ENCODE data around the gene ECT2.
"Not testable (repeated sequence)": the region's sequence is repeated elsewhere in the genome, so short reads cannot be mapped to it uniquely, and the experiment has no call there.

The ECT2 gene

GRCh38 chr3:172815857-172816256, 65.3 kb downstream of the ECT2 start:
- DNase-seq = no peak

- DNase-seq = no peak
These were observed 65.8 kb downstream of the ECT2 start for GRCh38 chr3:172816281-172816680.

- no peak for DNase-seq
These were observed 66.4 kb downstream of the ECT2 start for GRCh38 chr3:172816968-172817367.

- no peak for DNase-seq
These were observed 70.0 kb downstream of the ECT2 start for GRCh38 chr3:172820492-172820891.

GRCh38 chr3:172824229-172824628, 73.7 kb downstream of the ECT2 start:
- DNase-seq = no peak

GRCh38 chr3:172827231-172827630, 76.7 kb downstream of the ECT2 start:
- not testable (repeated sequence) for DNase-seq

- no peak for DNase-seq
These were observed 82.5 kb downstream of the ECT2 start for GRCh38 chr3:172832983-172833382.

GRCh38 chr3:172836390-172836997, 86.0 kb downstream of the ECT2 start:
- no peak for DNase-seq

GRCh38 chr3:172839679-172840078, 89.2 kb downstream of the ECT2 start:
- DNase-seq = no peak

GRCh38 chr3:172840463-172840862, 89.9 kb downstream of the ECT2 start:
- DNase-seq = no peak

GRCh38 chr3:172840913-172841312, 90.4 kb downstream of the ECT2 start:
- no peak for DNase-seq

GRCh38 chr3:172844428-172844827, 93.9 kb downstream of the ECT2 start:
- no peak for DNase-seq

- DNase-seq = no peak
These were observed 95.6 kb downstream of the ECT2 start for GRCh38 chr3:172846103-172846561.

- no peak for DNase-seq
These were observed 96.2 kb downstream of the ECT2 start for GRCh38 chr3:172846706-172847105.

- no peak for DNase-seq
These were observed 96.8 kb downstream of the ECT2 start for GRCh38 chr3:172847292-172847691.

GRCh38 chr3:172848910-172849309, 98.4 kb downstream of the ECT2 start:
- no peak for DNase-seq

- DNase-seq = no peak
These were observed 102.5 kb downstream of the ECT2 start for GRCh38 chr3:172853005-172853404.

- no peak for DNase-seq
These were observed 103.6 kb downstream of the ECT2 start for GRCh38 chr3:172853921-172854666.

- no peak for DNase-seq
These were observed 104.5 kb downstream of the ECT2 start for GRCh38 chr3:172855037-172855436.

- no peak for DNase-seq
These were observed 106.5 kb downstream of the ECT2 start for GRCh38 chr3:172856795-172857742.

- no peak for DNase-seq
These were observed 108.5 kb downstream of the ECT2 start for GRCh38 chr3:172859041-172859440.

GRCh38 chr3:172866726-172867350, 116.3 kb downstream of the ECT2 start:
- not testable (repeated sequence) for DNase-seq
